HepG2 (cell line): Measurements from ENCODE around the gene SNAPC3. TPM values are rescaled to one million over a fixed set of nuclear protein-coding genes. Genes with fewer than 3 reads are reported as not detected.
A peak's percentile ranks its signal among the peaks of the same experiment; 100 is the strongest.

Source experiments
- EHMT2 ChIP-seq: fragments of 200-600 bp; sonication (generic); IDR thresholded peaks from 2 replicates; pipeline ENCODE4 v1.7.0; 2017; ENCODE audit warnings: antibody characterized with exemption, low read depth, low read length, borderline replicate concordance
- HNRNPL ChIP-seq: fragments of 200-400 bp; formaldehyde crosslinking; IDR thresholded peaks from 2 replicates; pipeline ENCODE4 v1.6.1; 2017; ENCODE audit warnings: mild to moderate bottlenecking, low read depth, low read length
- JUN ChIP-seq: sonication (generic); formaldehyde crosslinking; IDR thresholded peaks from 2 replicates; pipeline ENCODE4 v1.4.0; 2020; ENCODE audit warnings: mild to moderate bottlenecking, missing genetic modification reagents
- MAZ ChIP-seq, 2 experiments: sonication (generic) in 1 of 2; formaldehyde crosslinking in 1 of 2; IDR thresholded peaks; 2 replicates each; pipeline versions ENCODE4 v1.5.0 to v1.6.1; 2012 to 2020; ENCODE audit warnings: low read depth in 2 of 2, mild to moderate bottlenecking in 2 of 2, borderline replicate concordance in 1 of 2, improper control_type of control experiment in 1 of 2, low read length in 1 of 2, missing genetic modification reagents in 1 of 2, moderate library complexity in 1 of 2
- MED13 ChIP-seq: sonication (generic); formaldehyde crosslinking; IDR thresholded peaks from 2 replicates; pipeline ENCODE4 v1.5.0; 2020; ENCODE audit warnings: missing genetic modification reagents
- NFATC3 ChIP-seq: sonication (generic); formaldehyde crosslinking; IDR thresholded peaks from 2 replicates; pipeline ENCODE4 v1.5.1; 2020; ENCODE audit warnings: mild to moderate bottlenecking, missing genetic modification reagents
- NR2F2 ChIP-seq: IDR thresholded peaks from 2 replicates; pipeline ENCODE4 v1.6.1; 2012; ENCODE audit warnings: low read depth, inconsistent platforms, borderline replicate concordance
- PCBP2 ChIP-seq: fragments of 200-400 bp; formaldehyde crosslinking; optimal IDR thresholded peaks from 2 replicates; pipeline ENCODE3; 2018; ENCODE audit warnings: low read length, low read depth; ENCODE audit not compliant: poor library complexity, severe bottlenecking
- REXO4 ChIP-seq: sonication (generic); formaldehyde crosslinking; IDR thresholded peaks from 2 replicates; pipeline ENCODE4 v1.8.0; 2022; ENCODE audit warnings: missing genetic modification reagents, mild to moderate bottlenecking, borderline replicate concordance
- RORA ChIP-seq: sonication (generic); formaldehyde crosslinking; IDR thresholded peaks from 2 replicates; pipeline ENCODE4 v1.5.0; 2020; ENCODE audit warnings: mild to moderate bottlenecking, missing genetic modification reagents, moderate library complexity
- SP2 ChIP-seq: sonication (generic); formaldehyde crosslinking; IDR thresholded peaks from 2 replicates; pipeline ENCODE4 v1.5.1; 2020; ENCODE audit warnings: mild to moderate bottlenecking, missing genetic modification reagents
- YY1 ChIP-seq: IDR thresholded peaks from 2 replicates; pipeline ENCODE4 v1.6.1; 2011; ENCODE audit warnings: low read length, low read depth, moderate library complexity, mild to moderate bottlenecking; ENCODE audit not compliant: insufficient read depth, insufficient replicate concordance
- ZBTB44 ChIP-seq: sonication (generic); formaldehyde crosslinking; IDR thresholded peaks from 2 replicates; pipeline ENCODE4 v1.4.0; 2020; ENCODE audit warnings: missing genetic modification reagents
- ZNF501 ChIP-seq: sonication (generic); formaldehyde crosslinking; IDR thresholded peaks from 2 replicates; pipeline ENCODE4 v1.5.1; 2020; ENCODE audit warnings: mild to moderate bottlenecking, moderate library complexity, missing genetic modification reagents
- ZNF552 ChIP-seq: sonication (generic); formaldehyde crosslinking; IDR thresholded peaks from 2 replicates; pipeline ENCODE4 v1.9.0; 2022; ENCODE audit warnings: missing genetic modification reagents, mild to moderate bottlenecking, borderline replicate concordance
- ZNF687 ChIP-seq: sonication (generic); formaldehyde crosslinking; IDR thresholded peaks from 2 replicates; pipeline ENCODE4 v1.5.1; 2020; ENCODE audit warnings: mild to moderate bottlenecking, missing genetic modification reagents, moderate library complexity
- ZNF703 ChIP-seq: sonication (generic); formaldehyde crosslinking; IDR thresholded peaks from 2 replicates; pipeline ENCODE4 v1.5.1; 2020; ENCODE audit warnings: missing genetic modification reagents, mild to moderate bottlenecking, moderate library complexity, borderline replicate concordance
- ZNF773 ChIP-seq: sonication (generic); formaldehyde crosslinking; IDR thresholded peaks from 2 replicates; pipeline ENCODE4 v1.4.0; 2020; ENCODE audit warnings: missing genetic modification reagents, borderline replicate concordance
- ZNF780A ChIP-seq: sonication (generic); formaldehyde crosslinking; IDR thresholded peaks from 2 replicates; pipeline ENCODE4 v1.8.0; 2022; ENCODE audit warnings: mild to moderate bottlenecking, missing genetic modification reagents, moderate library complexity
- ZNF850 ChIP-seq: sonication (generic); formaldehyde crosslinking; conservative IDR thresholded peaks from 2 replicates; pipeline ENCODE4 v1.9.0; 2021; ENCODE audit warnings: mild to moderate bottlenecking, missing genetic modification reagents
- ZNF879 ChIP-seq: sonication (generic); formaldehyde crosslinking; IDR thresholded peaks from 2 replicates; pipeline ENCODE4 v1.8.1; 2023; ENCODE audit warnings: missing genetic modification reagents
- polyA plus RNA-seq, 8 experiments: library from polyadenylated mRNA; depleted of rRNA in 3 of 8; stranded (reverse) in 7 of 8; unstranded in 1 of 8; fragments of >200 nt; fragmentation: Illumina TruSeq in 4 of 8; extraction: Trizol in 4 of 8; gene quantifications; 2 replicates each; pipeline versions ENCODE4 v1.2.1 to v1.2.3, GENCODE V29; 2011 to 2016; ENCODE audit warnings: low read depth in 4 of 8, missing spikeins in 1 of 8, mixed read lengths in 1 of 8; ENCODE audit not compliant: insufficient read depth in 1 of 8
- total RNA-seq, 5 experiments: library from RNA; depleted of rRNA; stranded (reverse); fragments of >200 nt; fragmentation: Illumina TruSeq; extraction: Trizol; gene quantifications; 2 replicates each; pipeline ENCODE4 v1.2.3, GENCODE V29; 2016; ENCODE audit warnings: low read depth in 1 of 5

The SNAPC3 gene
- total and polyA plus RNA-seq, 2 of the 13 experiments (the other 11 are each of a cell fraction or from before 2014, with no cell fraction given), result 25.6 to 26.0 TPM

- TF ChIP-seq NR2F2 (no peak), MED13 (CRISPR knock-in tag) (no peak), ZNF850 (no peak; the same call in 1 of the 2 replicates), ZNF879 (CRISPR knock-in tag) (no peak), ZNF687 (CRISPR knock-in tag) (peak; percentile 95), RORA (CRISPR knock-in tag) (peak; percentile 73; the same call in 1 of the 2 replicates), JUN (CRISPR knock-in tag) (no peak), HNRNPL (0 out of 2 replicates have a peak, but pooled peaks have one; percentile 41), EHMT2 (no peak), ZNF552 (0 out of 2 replicates have a peak, but pooled peaks have one; percentile 58), ZNF773 (CRISPR knock-in tag) (no peak), ZNF501 (CRISPR knock-in tag) (peak; percentile 67; the same call in 1 of the 2 replicates), REXO4 (no peak), MAZ (IDR thresholded peaks at IDR 0.05; ENCODE audit: borderline replicate concordance, low read depth, low read length) (peak; percentile 70; the same call in 1 of the 2 replicates), MAZ (CRISPR knock-in tag; IDR thresholded peaks at IDR 0.05; ENCODE audit: low read depth) (peak; percentile 90), ZBTB44 (CRISPR knock-in tag) (no peak), NFATC3 (0 out of 2 replicates have a peak, but pooled peaks have one; percentile 63), ZNF780A (CRISPR knock-in tag) (no peak), ZNF703 (CRISPR knock-in tag) (no peak), YY1 (peak; percentile 91), SP2 (no peak), PCBP2 (no peak)
Measured at GRCh38 chr9:15422372-15423230, at the start of gene SNAPC3 (continued).
